Kidney epithelial cell (primary cell): ENCODE measurements around the gene GPC6. TPM values are rescaled to one million over a fixed set of nuclear protein-coding genes. Genes with fewer than 3 reads are reported as not detected.

Experiments used
- DNase-seq: peaks from one replicate; pipeline ENCODE4 v3.0.0-alpha.2; 2010; ENCODE audit warnings: low read depth
- H3K27me3 ChIP-seq: 2 replicates; pipeline ENCODE4 v1.6.0; 2011; ENCODE audit warnings: low read length; ENCODE audit not compliant: control insufficient read depth, insufficient read depth
- H3K36me3 ChIP-seq: 2 replicates; pipeline ENCODE4 v1.5.1; 2011; ENCODE audit warnings: low read length; ENCODE audit not compliant: control insufficient read depth, insufficient read depth
- H3K4me3 ChIP-seq: 2 replicates; pipeline ENCODE4 v1.5.1; 2011; ENCODE audit warnings: low read depth, mild to moderate bottlenecking, control low read depth, low read length
- total RNA-seq: library from RNA; depleted of rRNA; stranded (reverse); fragments of >200 nt; gene quantifications from 2 replicates; pipeline ENCODE4 v1.2.3, GENCODE V29; 2015
- TF ChIP-seq, protein P1 (sequence below): IDR thresholded peaks from 2 replicates; pipeline ENCODE4 v1.5.1; 2011; ENCODE audit warnings: mild to moderate bottlenecking, moderate library complexity, low read length, control low read depth, inconsistent platforms; ENCODE audit not compliant: insufficient read depth, poor library complexity, severe bottlenecking

GPC6 gene
- total RNA-seq, 1 donor from 2014 or later: 62.7 TPM

DNA sequence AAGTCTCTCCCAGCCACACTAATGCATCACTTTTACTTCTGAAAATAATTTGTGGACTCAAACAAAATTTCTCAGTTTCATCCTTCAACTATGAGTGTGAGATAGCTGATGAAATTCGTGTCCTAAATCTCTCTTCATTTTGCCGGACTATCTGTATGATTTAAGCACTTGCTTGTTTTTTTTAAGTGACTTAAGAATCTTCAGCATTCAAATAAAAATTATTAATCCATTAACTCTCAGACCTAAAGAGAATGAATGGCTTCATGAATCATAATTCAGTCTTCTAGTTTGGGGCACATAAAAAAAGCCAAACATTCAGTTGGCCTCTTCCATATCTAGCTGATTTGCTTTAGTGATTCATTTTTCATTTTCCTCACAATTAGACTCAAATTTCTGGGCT lies 673.4 kb downstream of the GPC6 start:
- Histone ChIP-seq H3K36me3 (no peaks in the 10 kb centered on the region), H3K27me3 (no peaks in the 10 kb centered on the region), H3K4me3 (no peak overlapping the region)
- TF ChIP-seq, protein P1, sequence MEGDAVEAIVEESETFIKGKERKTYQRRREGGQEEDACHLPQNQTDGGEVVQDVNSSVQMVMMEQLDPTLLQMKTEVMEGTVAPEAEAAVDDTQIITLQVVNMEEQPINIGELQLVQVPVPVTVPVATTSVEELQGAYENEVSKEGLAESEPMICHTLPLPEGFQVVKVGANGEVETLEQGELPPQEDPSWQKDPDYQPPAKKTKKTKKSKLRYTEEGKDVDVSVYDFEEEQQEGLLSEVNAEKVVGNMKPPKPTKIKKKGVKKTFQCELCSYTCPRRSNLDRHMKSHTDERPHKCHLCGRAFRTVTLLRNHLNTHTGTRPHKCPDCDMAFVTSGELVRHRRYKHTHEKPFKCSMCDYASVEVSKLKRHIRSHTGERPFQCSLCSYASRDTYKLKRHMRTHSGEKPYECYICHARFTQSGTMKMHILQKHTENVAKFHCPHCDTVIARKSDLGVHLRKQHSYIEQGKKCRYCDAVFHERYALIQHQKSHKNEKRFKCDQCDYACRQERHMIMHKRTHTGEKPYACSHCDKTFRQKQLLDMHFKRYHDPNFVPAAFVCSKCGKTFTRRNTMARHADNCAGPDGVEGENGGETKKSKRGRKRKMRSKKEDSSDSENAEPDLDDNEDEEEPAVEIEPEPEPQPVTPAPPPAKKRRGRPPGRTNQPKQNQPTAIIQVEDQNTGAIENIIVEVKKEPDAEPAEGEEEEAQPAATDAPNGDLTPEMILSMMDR: no peak
- DNase-seq: no peak

- Histone ChIP-seq H3K27me3 (no peaks in the 10 kb centered on the region), H3K4me3 (no peak overlapping the region), H3K36me3 (no peaks in the 10 kb centered on the region)
- no peak for DNase-seq
- TF ChIP-seq, protein P1: no peak
Measured at GRCh38 chr13:93900731-93901130, 674.1 kb downstream of the GPC6 start.

DNA sequence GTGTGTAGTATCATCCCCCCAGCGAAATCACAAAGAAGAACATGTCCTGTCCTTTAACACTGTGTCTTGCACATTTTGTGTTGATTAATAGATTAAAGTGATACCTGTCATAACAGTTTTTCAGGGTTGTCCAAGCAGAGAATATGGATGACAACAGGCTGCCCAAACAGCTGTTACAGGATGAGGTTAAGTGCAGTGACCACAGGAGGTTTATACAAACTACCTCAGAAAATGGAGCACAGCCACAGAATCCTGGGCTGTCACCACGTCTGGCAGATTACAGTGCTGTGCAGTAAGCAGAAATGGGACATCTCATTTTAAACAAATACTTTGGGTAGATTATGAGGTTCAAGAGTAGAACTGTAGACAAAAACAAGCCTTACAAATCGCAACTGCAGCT lies 677.3 kb downstream of the GPC6 start:
- Histone ChIP-seq H3K27me3 (no peaks in the 10 kb centered on the region), H3K4me3 (no peak overlapping the region), H3K36me3 (no peaks in the 10 kb centered on the region)
- DNase-seq: no peak
- TF ChIP-seq, protein P1: no peak

DNA sequence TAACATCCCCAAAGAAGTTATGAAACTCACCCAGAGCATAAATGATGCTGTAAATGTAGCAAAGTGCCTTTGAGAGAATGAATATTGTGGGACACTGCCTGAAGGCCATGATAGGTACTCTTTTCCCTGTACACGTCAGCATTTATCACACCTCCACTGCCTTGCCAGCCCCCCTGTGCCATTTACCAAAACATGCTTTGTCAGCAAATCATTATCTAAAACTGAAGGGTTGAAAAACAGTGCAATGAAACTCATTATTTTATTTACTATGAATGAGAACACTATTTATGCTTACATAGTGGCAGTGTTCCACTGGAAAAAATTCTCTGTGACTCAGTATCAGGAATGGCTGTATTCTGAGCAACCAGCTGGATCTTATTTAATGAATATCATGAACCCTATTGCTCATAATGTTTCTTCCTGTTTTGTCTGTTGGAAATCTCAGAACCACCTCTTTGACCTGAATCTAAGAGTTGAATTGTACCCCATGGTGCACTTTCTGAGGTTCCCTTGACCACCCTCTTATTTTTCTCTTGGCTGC lies 688.7 kb downstream of the GPC6 start:
- Histone ChIP-seq H3K4me3 (no peak overlapping the region), H3K36me3 (no peaks in the 10 kb centered on the region), H3K27me3 (no peaks in the 10 kb centered on the region)
- DNase-seq: no peak
- TF ChIP-seq, protein P1: no peak

GRCh38 chr13:93922063-93922855 lies 695.7 kb downstream of the GPC6 start:
- Histone ChIP-seq H3K27me3 (no peaks in the 10 kb centered on the region), H3K4me3 (no peak overlapping the region), H3K36me3 (no peaks in the 10 kb centered on the region)
- no peak for DNase-seq
- TF ChIP-seq, protein P1: no peak
